Fibroblast of lung (primary cell): Measurements from ENCODE around the gene CLSTN1.

ENCODE experiments used
- CTCF ChIP-seq, 2 donors: IDR thresholded peaks in 1 of 2; conservative IDR thresholded peaks in 1 of 2; 1 replicate in 1 of 2; 2 replicates in 1 of 2; pipeline ENCODE4 v1.5.1; 2011 to 2012; ENCODE audit warnings: low read length in 2 of 2, control low read depth in 1 of 2, inconsistent platforms in 1 of 2, low read depth in 1 of 2, mild to moderate bottlenecking in 1 of 2
- EZH2 ChIP-seq: IDR thresholded peaks from 2 replicates; pipeline ENCODE4 v1.5.1; 2012; ENCODE audit warnings: low read length, control low read depth, mild to moderate bottlenecking; ENCODE audit errors: missing control alignments

DNA sequence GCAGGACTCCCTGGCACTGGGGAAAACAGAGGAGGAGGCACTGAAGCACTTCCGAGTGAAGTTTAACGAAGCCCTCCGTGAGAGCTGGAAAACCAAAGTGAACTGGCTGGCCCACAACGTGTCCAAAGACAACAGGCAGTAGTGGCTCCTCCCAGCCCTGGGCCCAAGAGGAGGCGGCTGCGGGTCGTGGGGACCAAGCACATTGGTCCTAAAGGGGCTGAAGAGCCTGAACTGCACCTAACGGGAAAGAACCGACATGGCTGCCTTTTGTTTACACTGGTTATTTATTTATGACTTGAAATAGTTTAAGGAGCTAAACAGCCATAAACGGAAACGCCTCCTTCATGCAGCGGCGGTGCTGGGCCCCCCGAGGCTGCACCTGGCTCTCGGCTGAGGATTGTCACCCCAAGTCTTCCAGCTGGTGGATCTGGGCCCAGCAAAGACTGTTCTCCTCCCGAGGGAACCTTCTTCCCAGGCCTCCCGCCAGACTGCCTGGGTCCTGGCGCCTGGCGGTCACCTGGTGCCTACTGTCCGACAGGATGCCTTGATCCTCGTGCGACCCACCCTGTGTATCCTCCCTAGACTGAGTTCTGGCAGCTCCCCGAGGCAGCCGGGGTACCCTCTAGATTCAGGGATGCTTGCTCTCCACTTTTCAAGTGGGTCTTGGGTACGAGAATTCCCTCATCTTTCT, 96.7 kb downstream of the CLSTN1 start:
- TF ChIP-seq CTCF (conservative IDR thresholded peaks at IDR 0.05 in 1 of 2, IDR thresholded peaks at IDR 0.05 in 1 of 2; ENCODE audit: low read depth in 1 of 2, low read length in 2 of 2): no peak
- TF ChIP-seq EZH2: no peak
